ENCODE data around the gene MDH1. TPM values are rescaled to one million over a fixed set of nuclear protein-coding genes. Genes with fewer than 3 reads are reported as not detected.

The MDH1 gene
- total RNA-seq, 3 donors from 2014 or later, result 162 to 185 (median 177) TPM

DNA sequence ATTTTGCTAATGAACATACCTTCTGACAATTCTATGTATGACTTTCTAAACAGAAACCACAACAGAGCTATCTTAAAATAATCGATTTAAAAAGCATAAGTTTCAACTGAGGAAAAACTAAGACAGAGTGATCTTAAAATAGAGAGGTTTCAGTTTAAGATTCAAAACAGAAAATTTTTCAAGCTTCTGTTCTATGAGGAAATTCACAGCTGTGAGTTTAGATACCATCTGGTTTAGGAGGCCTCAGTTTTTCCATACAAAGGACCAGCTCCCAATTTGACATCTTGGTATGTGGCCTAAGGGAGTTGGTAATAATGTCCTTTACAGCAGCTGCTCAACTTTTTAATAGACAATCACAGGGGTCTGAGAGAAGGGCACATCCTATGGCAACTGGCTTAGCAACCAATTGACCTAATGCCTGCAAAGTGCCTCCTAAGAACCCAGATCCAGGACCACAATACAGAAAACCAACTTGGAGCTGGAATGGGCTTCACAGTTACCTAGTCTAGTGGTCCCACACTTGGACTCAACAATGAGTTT is 39.7 kb downstream of the MDH1 start:
- Histone ChIP-seq H3K36me3 (ENCODE audit: low read depth) (no peaks in the 10 kb centered on the region), H3K4me1 (ENCODE audit: low read depth) (no peaks in the 10 kb centered on the region), H3K4me3 (no peak overlapping the region), H3K9me3 (peaks cover 8% of the 10 kb centered on the region)
- intact Hi-C loops (cut with DNase I, micrococcal nuclease), result no loop called here
- ATAC-seq (no peak), DNase-seq (no peak)
- TF ChIP-seq, protein P1, sequence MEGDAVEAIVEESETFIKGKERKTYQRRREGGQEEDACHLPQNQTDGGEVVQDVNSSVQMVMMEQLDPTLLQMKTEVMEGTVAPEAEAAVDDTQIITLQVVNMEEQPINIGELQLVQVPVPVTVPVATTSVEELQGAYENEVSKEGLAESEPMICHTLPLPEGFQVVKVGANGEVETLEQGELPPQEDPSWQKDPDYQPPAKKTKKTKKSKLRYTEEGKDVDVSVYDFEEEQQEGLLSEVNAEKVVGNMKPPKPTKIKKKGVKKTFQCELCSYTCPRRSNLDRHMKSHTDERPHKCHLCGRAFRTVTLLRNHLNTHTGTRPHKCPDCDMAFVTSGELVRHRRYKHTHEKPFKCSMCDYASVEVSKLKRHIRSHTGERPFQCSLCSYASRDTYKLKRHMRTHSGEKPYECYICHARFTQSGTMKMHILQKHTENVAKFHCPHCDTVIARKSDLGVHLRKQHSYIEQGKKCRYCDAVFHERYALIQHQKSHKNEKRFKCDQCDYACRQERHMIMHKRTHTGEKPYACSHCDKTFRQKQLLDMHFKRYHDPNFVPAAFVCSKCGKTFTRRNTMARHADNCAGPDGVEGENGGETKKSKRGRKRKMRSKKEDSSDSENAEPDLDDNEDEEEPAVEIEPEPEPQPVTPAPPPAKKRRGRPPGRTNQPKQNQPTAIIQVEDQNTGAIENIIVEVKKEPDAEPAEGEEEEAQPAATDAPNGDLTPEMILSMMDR (IDR thresholded peaks at IDR 0.05), result no peak

DNA sequence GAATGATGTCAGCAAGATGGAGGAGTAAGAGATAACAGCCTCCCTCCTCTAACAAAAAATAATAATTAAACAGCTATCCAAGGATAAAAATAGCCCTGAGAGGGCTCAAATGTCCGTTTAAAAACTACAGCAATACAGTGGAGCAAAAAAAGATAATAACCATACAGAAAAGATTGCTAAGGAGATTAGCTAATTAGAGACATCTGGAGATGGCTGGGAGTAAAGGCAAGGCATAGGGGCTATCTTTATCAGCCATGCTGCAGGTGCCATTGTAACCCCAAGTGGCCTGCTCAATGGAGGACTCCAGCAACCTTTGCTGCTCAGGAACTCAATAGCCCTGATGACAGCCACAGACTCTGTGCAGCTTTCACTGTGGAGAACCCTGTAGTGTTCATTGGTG is 42.7 kb downstream of the MDH1 start:
- peaks cover 14% of the 10 kb centered on the region for H3K9me3 ChIP-seq
- H3K36me3 ChIP-seq (ENCODE audit: low read depth), result no peaks in the 10 kb centered on the region
- no peaks in the 10 kb centered on the region for H3K4me1 ChIP-seq (ENCODE audit: low read depth)
- no peak for ATAC-seq
- no peak overlapping the region for H3K4me3 ChIP-seq
- no peak for DNase-seq
- intact Hi-C loops (cut with DNase I, micrococcal nuclease), result no loop called here
- TF ChIP-seq, protein P1 (IDR thresholded peaks at IDR 0.05), result no peak

DNA sequence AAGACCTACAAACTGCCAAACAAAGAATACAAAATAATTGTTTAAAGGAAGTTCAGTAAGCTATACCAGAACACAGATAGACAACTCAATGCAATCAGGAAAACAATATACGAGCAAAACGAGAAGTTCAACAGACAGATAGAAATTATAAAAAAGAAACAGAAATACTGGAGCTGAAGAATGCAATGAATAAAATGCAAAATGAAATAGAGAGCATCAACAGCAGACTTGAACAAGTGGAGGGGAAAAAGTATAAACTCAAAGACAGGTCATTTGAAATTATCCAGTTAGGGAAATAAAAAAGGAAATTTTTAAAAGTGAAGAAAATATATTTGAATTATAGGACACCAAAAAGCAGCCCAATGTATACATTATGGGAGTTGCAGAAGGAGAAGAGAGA is 43.6 kb downstream of the MDH1 start:
- ATAC-seq (no peak), DNase-seq (no peak)
- intact Hi-C loops (cut with DNase I, micrococcal nuclease), result no loop called here
- Histone ChIP-seq H3K4me1 (ENCODE audit: low read depth) (no peaks in the 10 kb centered on the region), H3K36me3 (ENCODE audit: low read depth) (no peaks in the 10 kb centered on the region), H3K9me3 (peaks cover 14% of the 10 kb centered on the region), H3K4me3 (no peak overlapping the region)
- TF ChIP-seq, protein P1 (IDR thresholded peaks at IDR 0.05), result no peak

DNA sequence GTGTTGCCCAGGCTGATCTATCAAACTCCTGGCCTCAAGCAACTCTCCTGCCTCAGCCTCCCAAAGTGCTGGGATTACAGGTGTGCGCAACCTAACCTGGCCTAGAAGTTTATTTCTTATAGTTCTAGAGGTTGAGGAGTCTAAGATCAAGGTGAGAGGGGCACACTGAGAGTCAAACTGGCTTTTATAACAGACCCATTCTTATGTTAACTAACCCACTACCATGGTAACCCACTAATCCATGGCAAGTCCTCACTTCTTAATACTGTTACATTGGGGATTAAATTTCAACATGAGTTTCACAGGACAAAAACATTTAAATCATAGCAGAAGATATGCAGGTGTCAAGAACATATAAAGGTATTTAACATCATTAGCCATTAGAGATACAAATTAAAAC is 50.6 kb downstream of the MDH1 start:
- H3K9me3 ChIP-seq, result peaks cover 6% of the 10 kb centered on the region
- TF ChIP-seq, protein P1 (IDR thresholded peaks at IDR 0.05), result no peak
- no peak overlapping the region for H3K4me3 ChIP-seq
- DNase-seq, result no peak
- no peak for ATAC-seq
- intact Hi-C loops (cut with DNase I, micrococcal nuclease), result no loop called here
- H3K36me3 ChIP-seq (ENCODE audit: low read depth), result no peaks in the 10 kb centered on the region
- H3K4me1 ChIP-seq (ENCODE audit: low read depth), result no peaks in the 10 kb centered on the region

DNA sequence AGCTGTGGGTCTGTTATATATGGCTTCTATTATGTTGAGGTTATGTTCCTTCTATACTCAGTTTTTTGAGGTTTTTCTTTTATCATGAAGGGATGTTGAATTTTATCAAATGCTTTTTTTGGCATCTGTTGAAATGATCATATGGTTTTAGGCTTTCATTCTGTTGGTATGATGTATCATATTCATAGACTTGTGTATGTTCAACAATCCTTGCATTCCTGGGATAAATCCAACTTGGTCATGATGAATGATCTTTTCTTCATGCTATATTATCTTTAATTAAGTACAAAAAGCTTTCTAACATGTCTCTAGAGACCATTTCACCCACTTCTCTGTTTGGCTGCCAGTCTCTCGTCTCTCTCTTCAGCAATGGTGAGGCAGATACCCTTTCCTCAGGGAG is 54.2 kb downstream of the MDH1 start:
- Histone ChIP-seq H3K36me3 (ENCODE audit: low read depth) (no peaks in the 10 kb centered on the region), H3K4me3 (no peak overlapping the region), H3K4me1 (ENCODE audit: low read depth) (no peaks in the 10 kb centered on the region), H3K9me3 (no peaks in the 10 kb centered on the region)
- intact Hi-C loops (cut with DNase I, micrococcal nuclease), result no loop called here
- TF ChIP-seq, protein P1 (IDR thresholded peaks at IDR 0.05), result no peak
- no peak for DNase-seq
- no peak for ATAC-seq

DNA sequence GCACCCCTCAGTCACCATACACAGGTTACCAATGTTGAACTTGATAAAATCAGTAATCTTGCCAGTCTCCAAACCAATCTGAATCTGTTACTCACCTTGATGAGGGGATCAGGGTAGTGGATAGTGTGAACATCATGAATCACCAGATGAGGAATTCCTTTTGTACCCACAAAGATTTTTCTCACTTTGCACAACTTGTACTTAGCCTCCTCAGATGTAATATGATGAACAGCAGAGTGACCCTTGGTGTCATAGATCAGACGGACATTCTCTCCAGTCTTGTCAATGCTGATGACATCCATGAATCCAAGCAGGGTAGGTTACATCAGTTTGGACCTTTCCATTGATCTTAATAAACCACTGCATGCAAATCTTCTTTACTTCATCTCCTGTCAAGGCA is 54.7 kb downstream of the MDH1 start:
- Histone ChIP-seq H3K4me3 (no peak overlapping the region), H3K9me3 (no peaks in the 10 kb centered on the region), H3K36me3 (ENCODE audit: low read depth) (no peaks in the 10 kb centered on the region), H3K4me1 (ENCODE audit: low read depth) (no peaks in the 10 kb centered on the region)
- intact Hi-C loops (cut with DNase I, micrococcal nuclease), result no loop called here
- no peak for ATAC-seq
- TF ChIP-seq, protein P1 (IDR thresholded peaks at IDR 0.05), result no peak
- no peak for DNase-seq

Data from mucosa of descending colon (tissue), 3 donors.